Smooth muscle cell of the coronary artery (primary cell): ENCODE results near the gene TAOK3. TPM values are rescaled to one million over a fixed set of nuclear protein-coding genes. Genes with fewer than 3 reads are reported as not detected.

Source experiments
- total RNA-seq: library from RNA; depleted of rRNA; stranded (reverse); fragments of >200 nt; gene quantifications from 2 replicates; pipeline ENCODE4 v1.2.3, GENCODE V29; 2014; ENCODE audit warnings: low replicate concordance

Gene TAOK3
- total RNA-seq: 21.7 and 53.9 TPM in 2 replicates

GRCh38 chr12:118372541-118373495 is at the start of gene TAOK3:
Gene TAOK3, minus strand, starts transcription at chr12:118372907. Its CDS starts 117,340 bp downstream, at chr12:118255567.

GRCh38 chr12:118376089-118377020 is 3.6 kb upstream of the TAOK3 start, which contains the start of gene SUDS3:
Gene SUDS3, plus strand, starts transcription at chr12:118376555. Its CDS starts 137 bp downstream, at chr12:118376692.

GRCh38 chr12:118135788-118136558 is 236.7 kb downstream of the TAOK3 start, which contains the start of gene PEBP1:
Gene PEBP1, plus strand, starts transcription at chr12:118136124. Its CDS starts 86 bp downstream, at chr12:118136210.

GRCh38 chr12:118103601-118104382 is 268.9 kb downstream of the TAOK3 start, which contains the start of gene VSIG10:
Gene VSIG10, minus strand, starts transcription at chr12:118104011. Its CDS starts 340 bp downstream, at chr12:118103671.

Other genes starting within 250 kb of the TAOK3 start
- 199 and 289 TPM in 2 replicates for gene PEBP1, start 236.8 kb downstream of the TAOK3 start, total RNA-seq
- 24.3 and 25.6 TPM in 2 replicates for gene SUDS3, start 3.6 kb upstream of the TAOK3 start, total RNA-seq